Bronchial epithelial cell (primary cell): ENCODE results near the gene COQ4. TPM values are rescaled to one million over a fixed set of nuclear protein-coding genes. Genes with fewer than 3 reads are reported as not detected.
A peak's percentile ranks its signal among the peaks of the same experiment; 100 is the strongest.

ENCODE experiments used
- DNase-seq: peaks from one replicate; pipeline ENCODE4 v3.0.0-alpha.2; 2010; ENCODE audit warnings: low read depth
- FAIRE-seq: peaks from 2 replicates; lab custom pipeline; 2011; peaks lifted over from hg19 to GRCh38; lab: Jason Lieb, UNC
- H3K27me3 ChIP-seq: 2 replicates; pipeline ENCODE4 v1.5.1; 2011; ENCODE audit warnings: low read length; ENCODE audit not compliant: control insufficient read depth, insufficient read depth
- H3K36me3 ChIP-seq: 2 replicates; pipeline ENCODE4 v1.5.1; 2011; ENCODE audit warnings: low read length; ENCODE audit not compliant: control insufficient read depth, insufficient read depth
- H3K4me3 ChIP-seq: 2 replicates; pipeline ENCODE4 v1.5.1; 2011; ENCODE audit warnings: mild to moderate bottlenecking, low read depth, low read length, control low read depth
- total RNA-seq: library from RNA; depleted of rRNA; stranded (reverse); fragments of >200 nt; gene quantifications from 2 replicates; pipeline ENCODE4 v1.2.1, GENCODE V29; 2014
- TF ChIP-seq, protein P1 (sequence below): IDR thresholded peaks from 2 replicates; pipeline ENCODE4 v1.5.1; 2011; ENCODE audit warnings: mild to moderate bottlenecking, moderate library complexity, low read length, control low read depth, inconsistent platforms; ENCODE audit not compliant: insufficient read depth, severe bottlenecking

COQ4 gene
- total RNA-seq, 1 donor from 2014 or later, result 24.7 TPM

DNA sequence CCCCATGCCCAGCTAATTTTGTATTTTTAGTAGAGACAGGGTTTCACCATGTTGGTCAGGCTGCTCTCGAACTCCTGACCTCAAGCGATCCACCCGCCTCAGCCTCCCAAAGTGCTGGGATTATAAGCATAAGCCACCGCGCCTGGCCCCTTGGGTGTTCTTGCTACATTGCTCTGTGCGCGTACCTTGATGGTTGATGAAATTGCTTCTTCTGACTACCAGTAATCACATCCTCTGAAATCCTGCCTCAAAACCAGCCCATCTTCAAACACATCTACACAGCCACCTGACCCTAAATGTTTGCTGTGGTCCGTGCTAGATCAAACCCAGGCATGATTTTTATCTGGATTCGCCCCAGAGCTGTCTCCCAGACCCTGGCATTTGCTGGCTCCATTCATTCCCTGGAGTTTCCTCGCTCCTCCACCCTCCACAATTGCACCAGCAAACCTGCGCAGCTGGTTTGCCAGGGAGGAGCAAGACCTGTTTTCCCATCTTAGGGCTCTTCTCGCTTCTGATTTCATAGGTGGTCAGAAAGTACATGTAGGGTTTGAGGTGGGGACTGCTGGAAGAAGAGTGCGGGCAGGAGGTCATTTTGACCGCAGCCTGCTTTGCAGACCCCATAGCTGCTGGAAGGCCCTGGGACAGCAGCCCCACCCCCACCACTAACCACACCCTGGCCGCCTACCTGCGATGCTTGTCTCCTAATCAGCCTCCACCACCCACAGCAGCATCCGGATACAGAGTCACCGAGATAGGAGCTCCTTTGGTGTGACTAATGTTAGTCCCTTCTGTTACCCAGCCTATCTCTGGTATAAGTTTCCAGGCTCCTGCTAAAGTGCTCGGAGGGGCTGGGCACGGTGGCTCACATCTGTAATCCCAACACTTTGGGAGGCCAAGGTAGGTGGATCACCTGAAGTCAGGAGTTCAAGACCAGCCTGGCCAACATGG is 23.8 kb upstream of the COQ4 start:
- Histone ChIP-seq H3K4me3 (no peak overlapping the region), H3K27me3 (no peaks in the 10 kb centered on the region), H3K36me3 (no peaks in the 10 kb centered on the region)
- DNase-seq (peak; percentile 35), FAIRE-seq (no peak)
- TF ChIP-seq, protein P1, sequence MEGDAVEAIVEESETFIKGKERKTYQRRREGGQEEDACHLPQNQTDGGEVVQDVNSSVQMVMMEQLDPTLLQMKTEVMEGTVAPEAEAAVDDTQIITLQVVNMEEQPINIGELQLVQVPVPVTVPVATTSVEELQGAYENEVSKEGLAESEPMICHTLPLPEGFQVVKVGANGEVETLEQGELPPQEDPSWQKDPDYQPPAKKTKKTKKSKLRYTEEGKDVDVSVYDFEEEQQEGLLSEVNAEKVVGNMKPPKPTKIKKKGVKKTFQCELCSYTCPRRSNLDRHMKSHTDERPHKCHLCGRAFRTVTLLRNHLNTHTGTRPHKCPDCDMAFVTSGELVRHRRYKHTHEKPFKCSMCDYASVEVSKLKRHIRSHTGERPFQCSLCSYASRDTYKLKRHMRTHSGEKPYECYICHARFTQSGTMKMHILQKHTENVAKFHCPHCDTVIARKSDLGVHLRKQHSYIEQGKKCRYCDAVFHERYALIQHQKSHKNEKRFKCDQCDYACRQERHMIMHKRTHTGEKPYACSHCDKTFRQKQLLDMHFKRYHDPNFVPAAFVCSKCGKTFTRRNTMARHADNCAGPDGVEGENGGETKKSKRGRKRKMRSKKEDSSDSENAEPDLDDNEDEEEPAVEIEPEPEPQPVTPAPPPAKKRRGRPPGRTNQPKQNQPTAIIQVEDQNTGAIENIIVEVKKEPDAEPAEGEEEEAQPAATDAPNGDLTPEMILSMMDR, result no peak

DNA sequence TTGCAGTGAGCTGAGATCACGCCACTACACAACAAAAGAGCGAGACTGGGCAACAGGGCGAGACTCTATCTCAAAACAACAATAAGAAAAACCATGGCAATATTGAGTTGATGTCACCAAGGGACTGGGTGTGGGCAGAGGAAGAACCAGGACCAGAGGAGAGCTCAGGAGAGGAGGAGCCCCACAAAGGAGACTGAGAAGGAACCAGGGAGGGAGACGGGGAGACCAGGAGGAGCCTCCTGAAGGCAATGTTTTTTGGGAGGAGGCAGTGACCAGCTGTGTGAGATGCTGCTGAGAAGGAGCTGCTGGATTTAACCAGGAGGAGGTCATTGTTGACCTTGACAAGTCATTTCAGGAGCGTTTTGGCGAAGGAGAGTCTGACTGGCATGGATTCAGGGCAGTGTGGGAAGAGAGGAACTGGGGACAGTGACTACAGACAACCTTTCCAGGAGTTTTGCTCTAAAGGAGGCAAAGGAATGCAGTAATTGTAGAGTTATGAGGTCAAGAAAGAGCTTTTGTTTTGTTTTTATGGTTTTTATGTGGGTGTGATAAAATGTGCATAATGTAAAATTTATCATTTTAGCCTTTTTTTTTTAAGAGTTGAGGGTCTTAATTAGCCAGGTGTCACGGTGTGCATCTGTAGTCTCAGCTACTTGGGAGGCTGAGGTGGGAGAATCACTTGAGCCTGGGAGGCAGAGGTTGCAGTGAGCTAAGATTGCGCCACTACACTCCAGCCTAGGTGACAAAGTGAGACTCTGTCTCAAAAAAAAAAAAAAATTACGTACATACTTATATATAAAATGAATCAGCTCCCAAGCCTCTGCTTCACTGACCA is 18.3 kb upstream of the COQ4 start:
- no peaks in the 10 kb centered on the region for H3K36me3 ChIP-seq
- FAIRE-seq (no peak), DNase-seq (no peak)
- TF ChIP-seq, protein P1, result no peak
- no peaks in the 10 kb centered on the region for H3K27me3 ChIP-seq
- no peak overlapping the region for H3K4me3 ChIP-seq

DNA sequence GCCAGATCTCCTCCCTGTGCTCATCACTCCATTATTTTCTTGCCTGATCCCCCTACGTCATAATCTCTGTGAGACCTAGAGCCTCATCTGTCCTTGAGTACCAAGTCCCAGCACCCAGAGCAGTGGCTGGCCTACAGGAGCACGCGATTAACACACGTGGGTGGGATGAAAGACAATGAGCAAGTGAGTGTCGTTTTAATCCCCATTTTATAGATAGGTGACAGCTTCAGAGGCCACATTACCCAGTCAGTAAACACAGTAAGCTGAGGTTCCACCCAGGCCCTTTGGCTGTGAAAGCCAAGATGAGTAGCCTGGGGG is 17.7 kb upstream of the COQ4 start:
- TF ChIP-seq, protein P1, result no peak
- no peak overlapping the region for H3K4me3 ChIP-seq
- FAIRE-seq, result no peak
- no peak for DNase-seq
- H3K36me3 ChIP-seq, result peaks cover 4% of the 10 kb centered on the region
- H3K27me3 ChIP-seq, result no peaks in the 10 kb centered on the region

DNA sequence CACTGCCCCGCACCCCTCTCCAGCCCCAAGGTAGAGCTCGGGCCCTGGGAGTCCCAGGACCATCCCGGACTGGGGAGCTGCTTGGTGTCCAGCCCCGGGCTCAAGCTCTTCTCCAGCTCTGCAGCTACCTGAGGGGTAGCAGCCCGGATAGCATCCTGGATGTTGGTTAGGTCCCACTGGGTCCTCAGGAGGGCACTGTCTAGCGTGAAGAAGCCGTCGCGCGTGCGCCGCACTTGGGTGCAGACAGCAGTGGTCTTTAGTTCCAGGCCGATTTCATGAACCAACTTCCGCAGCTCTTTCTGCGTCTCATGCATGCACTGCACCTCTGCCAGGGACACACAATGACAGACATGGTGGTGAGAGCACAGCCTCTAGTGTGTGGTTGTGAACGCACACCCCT is 13.1 kb upstream of the COQ4 start:
- TF ChIP-seq, protein P1, result no peak
- FAIRE-seq (no peak), DNase-seq (no peak)
- Histone ChIP-seq H3K4me3 (no peak overlapping the region), H3K27me3 (no peaks in the 10 kb centered on the region), H3K36me3 (peaks cover 21% of the 10 kb centered on the region)

DNA sequence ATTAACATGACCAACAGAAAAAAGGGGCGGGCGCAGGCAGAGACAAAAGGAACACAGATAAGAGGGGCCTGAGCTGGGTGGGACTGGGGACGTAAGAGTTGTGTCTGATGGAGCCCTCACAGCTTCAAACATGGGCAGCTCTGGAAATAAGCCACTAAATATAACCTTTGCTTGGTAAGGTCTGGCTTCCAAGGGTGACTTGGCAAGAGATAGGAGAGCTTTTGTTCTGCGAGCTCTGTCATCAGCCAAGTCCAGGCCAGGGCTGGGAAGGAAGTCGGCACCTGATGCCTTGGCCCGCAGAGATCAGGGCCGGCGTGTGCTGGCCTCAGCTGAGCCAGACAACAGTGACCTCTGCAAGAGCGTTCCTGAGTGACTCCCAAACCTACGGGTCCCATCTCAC is 12.2 kb upstream of the COQ4 start:
- TF ChIP-seq, protein P1, result no peak
- Histone ChIP-seq H3K4me3 (no peak overlapping the region), H3K36me3 (peaks cover 23% of the 10 kb centered on the region), H3K27me3 (no peaks in the 10 kb centered on the region)
- FAIRE-seq (no peak), DNase-seq (no peak)
